Hematopoietic multipotent progenitor cell treated with erythropoietin and hydrocortisone succinate and interleukin-3 and kit ligand, for 6 days (in vitro differentiated cells): ENCODE measurements around the gene NES.
A peak's percentile ranks its signal among the peaks of the same experiment; 100 is the strongest.
"Not testable (repeated sequence)": the region's sequence is repeated elsewhere in the genome, so short reads cannot be mapped to it uniquely, and the experiment has no call there.

Experiments used
- DNase-seq: peaks from one replicate; pipeline ENCODE4 v3.0.0-alpha.2; 2015

NES gene

GRCh38 chr1:156643049-156643777, 34.0 kb downstream of the NES start:
- DNase-seq = no peak

GRCh38 chr1:156642265-156643048, 34.8 kb downstream of the NES start:
- DNase-seq = no peak

- no peak for DNase-seq
Measured at GRCh38 chr1:156641761-156642264, 35.4 kb downstream of the NES start, which contains the start of gene BCAN. BCAN (plus strand) TSS chr1:156642117; CDS start chr1:156646055, 3,938 bp downstream.

GRCh38 chr1:156640842-156641706, 36.1 kb downstream of the NES start:
- DNase-seq = no peak

- DNase-seq = no peak
Measured at GRCh38 chr1:156639601-156640101, 37.6 kb downstream of the NES start.

GRCh38 chr1:156638189-156638985, 38.8 kb downstream of the NES start:
- no peak for DNase-seq

- no peak for DNase-seq
Measured at GRCh38 chr1:156632355-156632754, 44.9 kb downstream of the NES start.

- not testable (repeated sequence) for DNase-seq
Measured at GRCh38 chr1:156631152-156631551, 46.1 kb downstream of the NES start.

- DNase-seq = no peak
Measured at GRCh38 chr1:156629823-156630449, 47.3 kb downstream of the NES start.

- peak; percentile 76 for DNase-seq
Measured at GRCh38 chr1:156627313-156627880, 49.8 kb downstream of the NES start.

GRCh38 chr1:156626079-156626438, 51.1 kb downstream of the NES start:
- DNase-seq = no peak

- DNase-seq = peak; percentile 71
Measured at GRCh38 chr1:156625436-156626078, 51.6 kb downstream of the NES start.

- DNase-seq = no peak
Measured at GRCh38 chr1:156624814-156625435, 52.3 kb downstream of the NES start.

GRCh38 chr1:156623946-156624813, 53.0 kb downstream of the NES start:
- DNase-seq = peak; percentile 81

GRCh38 chr1:156622581-156623297, 54.5 kb downstream of the NES start:
- no peak for DNase-seq

- DNase-seq = no peak
Measured at GRCh38 chr1:156619582-156619955, 57.6 kb downstream of the NES start.

GRCh38 chr1:156618853-156619581, 58.2 kb downstream of the NES start, which contains the start of gene HAPLN2:
HAPLN2 (plus strand) TSS chr1:156619415; CDS start chr1:156623491, 4,076 bp downstream.
- peak; percentile 34 for DNase-seq
